ENCODE results near the gene IRF2BPL. TPM values are rescaled to one million over a fixed set of nuclear protein-coding genes. Genes with fewer than 3 reads are reported as not detected.

The IRF2BPL gene
- total RNA-seq, 1 donor from 2014 or later: 18.1 TPM

DNA sequence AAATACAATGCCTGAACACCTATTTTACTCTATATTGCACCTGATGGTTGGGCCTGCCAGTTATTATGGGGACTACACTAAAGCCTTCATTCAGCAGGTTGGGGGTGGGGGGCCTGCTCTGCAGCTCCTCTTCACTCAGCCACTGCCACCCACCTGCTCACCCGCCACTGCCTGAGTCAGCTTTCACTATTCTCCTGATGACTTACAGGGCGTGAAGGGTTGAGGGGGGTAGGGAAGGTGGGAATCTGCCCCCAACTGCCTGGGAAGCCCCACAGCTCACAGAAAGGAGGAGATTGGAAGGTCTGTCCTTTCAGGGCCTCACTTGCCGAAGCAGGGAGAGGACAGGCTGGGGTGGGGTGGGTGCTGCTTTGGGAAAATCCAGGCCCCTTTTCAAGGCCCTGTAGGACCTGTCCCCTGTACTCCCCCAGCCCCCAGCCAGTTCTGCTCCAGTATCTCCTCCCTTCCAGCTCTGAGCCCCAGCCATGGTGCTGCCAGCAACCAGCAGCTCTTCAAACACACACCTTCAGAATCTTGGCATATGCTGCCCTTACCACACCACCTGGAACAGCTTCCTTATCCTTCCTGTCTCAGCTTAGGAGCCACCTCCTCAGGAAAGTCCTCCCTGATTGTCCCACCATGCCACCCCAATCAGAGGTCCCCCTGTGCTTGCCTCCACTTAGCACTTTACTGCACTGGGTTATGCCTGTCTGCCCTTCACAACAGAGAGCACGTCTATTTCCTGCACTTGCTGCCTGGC, 33.1 kb downstream of the IRF2BPL start:
- ATAC-seq: peak; percentile 46
- no peak for DNase-seq (ENCODE audit: low spot score)

GRCh38 chr14:76993752-76994151, 34.8 kb downstream of the IRF2BPL start:
- DNase-seq (ENCODE audit: low spot score): no peak
- ATAC-seq: no peak

- DNase-seq (ENCODE audit: low spot score) (no peak), ATAC-seq (no peak)
Measured at GRCh38 chr14:76990084-76990483, 38.4 kb downstream of the IRF2BPL start.

- ATAC-seq (no peak), DNase-seq (ENCODE audit: low spot score) (no peak)
Measured at GRCh38 chr14:76987956-76988520, 40.5 kb downstream of the IRF2BPL start.

DNA sequence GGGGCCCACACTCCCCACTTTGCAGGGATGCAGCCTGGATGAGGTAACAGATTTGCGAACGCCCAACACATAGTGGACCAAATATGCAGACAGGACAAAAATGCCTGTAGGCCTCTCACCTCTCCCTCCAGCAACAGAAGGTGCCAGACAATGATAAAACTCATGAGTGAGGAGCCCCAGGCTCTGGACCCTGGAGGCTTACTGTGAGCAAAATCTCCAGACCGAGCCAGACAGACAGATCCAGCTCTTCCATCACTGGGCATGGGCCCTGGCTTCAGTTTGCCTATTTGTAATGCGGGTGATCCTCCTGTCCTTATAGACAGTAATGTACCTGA, 42.3 kb downstream of the IRF2BPL start:
- ATAC-seq (no peak), DNase-seq (ENCODE audit: low spot score) (no peak)

DNA sequence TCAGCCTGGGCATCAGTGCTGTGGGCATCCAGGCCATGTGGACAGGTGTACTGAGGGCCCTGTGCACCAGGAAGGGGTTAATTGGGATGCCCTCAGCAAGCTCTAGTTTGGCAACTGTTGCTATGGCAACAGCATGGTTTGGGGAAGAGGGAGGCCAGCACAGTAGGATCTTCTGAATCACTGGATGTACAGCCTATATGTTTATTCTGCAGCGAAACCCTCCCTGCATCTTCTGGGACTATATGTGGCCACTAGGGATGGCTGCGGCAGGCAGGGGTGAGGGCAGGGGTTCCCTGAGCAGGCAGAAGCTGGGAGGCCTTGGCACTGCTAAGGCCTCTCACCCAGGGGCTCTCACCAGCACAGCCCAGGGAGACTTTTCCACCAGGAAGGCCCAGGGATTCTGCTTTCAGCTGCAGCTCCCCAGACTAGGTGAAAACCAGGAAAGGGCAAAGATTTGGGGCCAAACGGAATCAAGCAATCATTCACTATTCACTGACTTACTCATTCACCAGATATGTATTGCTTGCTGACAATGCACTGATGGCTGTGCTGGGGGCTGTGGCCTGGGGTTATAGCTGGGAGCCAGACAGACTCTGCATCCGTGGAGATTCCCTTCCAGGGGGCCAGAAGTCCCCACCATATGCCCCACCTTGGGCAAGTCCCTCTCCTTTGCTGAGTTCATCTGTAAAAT, 42.8 kb downstream of the IRF2BPL start:
- no peak for DNase-seq (ENCODE audit: low spot score)
- ATAC-seq: no peak

DNA sequence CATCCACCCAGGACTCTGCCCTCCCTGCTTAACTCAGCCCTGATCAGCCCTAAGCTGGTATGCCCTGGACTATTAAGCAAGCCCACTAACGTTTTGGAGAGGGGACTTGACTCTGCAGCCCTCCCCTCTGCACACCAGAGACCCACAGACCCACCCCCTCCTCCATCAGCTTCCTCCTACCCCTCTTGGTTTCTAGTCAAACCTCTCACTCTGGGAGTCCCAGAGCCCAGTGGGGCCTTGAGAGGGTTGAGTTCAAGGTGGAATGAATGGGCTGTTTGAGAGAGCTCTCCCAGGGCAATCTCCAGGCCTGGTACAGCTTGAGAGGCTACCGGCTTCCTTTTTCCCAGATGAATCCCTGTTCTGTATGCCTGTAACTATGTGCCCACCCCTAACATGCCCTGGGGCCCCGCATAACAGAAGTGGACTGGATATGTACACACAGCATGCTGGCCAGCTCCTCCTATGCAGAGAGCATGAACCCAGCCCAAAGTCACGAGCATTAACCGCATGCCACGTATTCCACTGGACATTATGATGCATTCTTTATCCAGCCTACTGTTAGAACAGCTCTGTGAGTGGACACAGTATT, 43.6 kb downstream of the IRF2BPL start:
- ATAC-seq: no peak

GRCh38 chr14:76984297-76984696, 44.2 kb downstream of the IRF2BPL start:
- ATAC-seq (no peak), DNase-seq (ENCODE audit: low spot score) (no peak)

More for the DNA sequence above, 43.6 kb downstream of the IRF2BPL start:
- DNase-seq (ENCODE audit: low spot score): no peak

- DNase-seq (ENCODE audit: low spot score): no peak
- ATAC-seq: no peak
Measured at GRCh38 chr14:76981670-76982069, 46.8 kb downstream of the IRF2BPL start.

DNA sequence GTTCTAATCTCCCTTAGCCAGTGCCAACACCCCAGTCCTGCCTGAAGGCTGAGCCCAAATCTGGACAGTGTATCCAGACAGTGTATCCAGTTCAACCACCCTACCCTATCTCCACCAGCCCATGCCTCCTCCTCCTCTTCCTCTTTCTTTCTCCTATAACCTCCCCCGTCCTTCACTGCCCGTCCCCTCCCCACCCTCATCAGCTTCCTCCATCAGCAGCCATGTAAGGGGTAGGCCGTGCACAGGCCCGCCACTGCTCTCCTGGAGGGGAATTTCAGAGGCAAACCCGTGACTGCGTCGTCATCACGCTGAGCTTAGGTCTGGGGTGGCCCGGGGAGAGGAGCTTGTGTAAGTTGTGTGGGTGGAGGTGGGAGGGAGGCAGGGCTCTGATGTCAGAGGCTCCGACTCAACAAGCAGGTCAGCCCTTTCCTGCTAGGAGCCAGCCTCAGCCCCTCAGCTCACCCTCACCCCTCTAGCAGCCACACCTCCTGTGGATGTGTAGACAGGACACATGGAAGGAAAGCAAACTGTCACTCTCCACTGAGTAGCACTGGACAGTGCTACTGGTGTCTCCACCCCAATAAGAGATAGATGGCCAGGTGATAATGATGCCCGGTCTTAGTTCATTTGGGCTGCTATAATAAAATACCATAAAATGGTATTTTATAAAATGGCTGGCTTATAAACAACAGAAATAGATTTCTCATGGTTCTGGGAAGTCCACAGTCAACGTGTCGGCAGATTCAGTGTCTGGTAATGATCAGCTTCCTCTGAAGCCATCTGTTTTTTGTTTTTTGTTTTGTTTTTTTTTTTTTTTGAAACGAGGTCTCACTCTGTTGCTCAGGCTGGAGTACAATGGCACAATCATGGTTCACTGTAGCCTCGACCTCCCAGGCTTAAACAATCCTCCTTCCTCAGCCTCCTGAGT, 50.5 kb downstream of the IRF2BPL start:
- ATAC-seq (peak; percentile 53), DNase-seq (ENCODE audit: low spot score) (no peak)

DNA sequence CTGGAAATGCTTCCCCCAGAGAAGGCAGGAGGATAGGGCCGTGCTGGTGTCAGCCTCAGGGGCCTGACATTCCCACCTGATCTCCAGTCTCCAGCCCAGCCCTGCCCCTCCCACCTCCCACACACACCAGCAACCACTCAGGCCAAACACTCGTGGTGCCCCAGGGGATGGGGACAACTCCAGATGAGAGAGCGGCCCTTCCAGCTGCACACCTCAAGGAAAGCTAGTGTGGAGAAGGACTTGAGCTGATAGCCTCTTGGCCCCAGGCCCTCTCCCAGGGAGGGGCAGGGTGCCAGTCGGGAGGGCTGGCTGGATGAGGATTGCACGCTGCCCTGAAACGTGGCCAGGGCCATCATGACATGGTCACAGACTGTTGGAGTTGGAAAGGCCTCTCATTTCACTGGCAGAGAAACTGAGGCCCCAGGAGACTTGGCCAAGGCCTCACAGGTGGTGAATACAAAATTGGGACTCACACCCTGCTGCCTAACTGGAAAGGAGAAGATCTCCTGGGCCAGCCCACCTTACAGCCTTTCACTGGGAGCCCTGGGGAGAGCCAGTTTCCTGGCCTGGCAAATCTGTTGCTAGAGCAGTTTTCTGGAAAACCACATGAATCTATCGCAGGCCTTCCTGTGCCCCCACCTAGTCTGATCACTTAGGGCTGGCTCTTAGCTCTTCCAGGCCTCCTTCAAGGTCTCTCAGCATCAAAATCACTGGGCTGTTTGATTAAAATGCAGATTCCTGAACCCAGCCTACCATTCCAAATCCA, 52.1 kb downstream of the IRF2BPL start:
- DNase-seq (ENCODE audit: low spot score) (no peak), ATAC-seq (peak; percentile 52)

DNA sequence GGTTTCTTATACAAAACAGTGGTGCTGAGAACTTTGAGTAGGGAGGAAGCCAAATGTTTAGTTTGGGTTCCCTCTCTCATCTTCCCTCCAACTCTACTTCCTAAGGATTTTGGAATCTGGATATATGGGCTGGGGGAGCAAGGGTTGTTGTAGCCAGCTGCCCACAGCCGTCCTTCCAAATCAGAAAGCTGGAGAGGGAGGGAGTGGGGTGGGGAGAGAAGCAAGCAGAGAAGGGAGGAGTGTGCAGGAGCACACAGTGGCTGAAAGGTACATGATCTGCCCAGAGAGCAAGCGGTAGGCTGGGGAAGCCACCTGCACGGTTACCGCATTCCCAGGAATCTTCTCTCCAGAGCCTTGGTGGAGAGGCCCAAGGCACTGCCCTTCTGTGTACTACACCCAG, 52.7 kb downstream of the IRF2BPL start:
- no peak for ATAC-seq

DNA sequence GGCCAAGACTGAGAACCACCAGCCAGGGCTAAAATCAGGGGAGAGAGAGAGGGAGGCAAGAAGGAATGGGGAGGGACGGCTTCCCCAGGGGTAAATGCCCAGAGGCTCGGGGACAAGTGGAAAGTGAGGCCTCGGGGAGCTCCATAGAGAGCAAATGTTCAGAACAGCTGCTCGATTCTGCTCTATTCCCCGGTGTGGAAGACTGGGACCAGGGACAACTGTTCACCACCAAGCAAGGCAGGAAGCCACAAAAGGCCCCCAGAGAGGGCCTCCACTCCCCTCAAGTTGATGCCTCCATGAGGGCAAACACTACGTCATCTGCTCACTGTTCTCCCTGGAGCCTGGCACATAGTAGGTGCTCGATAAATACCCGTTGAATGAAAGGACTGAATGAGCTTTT, 53.5 kb downstream of the IRF2BPL start:
- ATAC-seq (no peak), DNase-seq (ENCODE audit: low spot score) (no peak)

More for the DNA sequence above, 52.7 kb downstream of the IRF2BPL start:
- DNase-seq (ENCODE audit: low spot score): no peak

Other genes with a start within 250 kb of the IRF2BPL start
- 22.2 TPM for gene ANGEL1, start 215.8 kb downstream of the IRF2BPL start, total RNA-seq
- not detected for gene LRRC74A, start 202.3 kb downstream of the IRF2BPL start, total RNA-seq
- gene CIPC, start 69.5 kb upstream of the IRF2BPL start, total RNA-seq: 11.8 TPM
- gene ZDHHC22, start 113.1 kb upstream of the IRF2BPL start, total RNA-seq: not detected
- gene TMEM63C, start 153.1 kb upstream of the IRF2BPL start, total RNA-seq: 0.35 TPM
- gene NGB, start 242.5 kb upstream of the IRF2BPL start, total RNA-seq: not detected